Suprapubic skin (tissue), 4 donors: Measurements from ENCODE around the gene CYP4F11.

Source experiments
- CTCF ChIP-seq, 2 donors: fragments of 200-600 bp in 1 of 2; fragments of 450-650 bp in 1 of 2; sonication (generic) in 1 of 2; IDR thresholded peaks; one replicate each; pipeline ENCODE4 v1.5.1; 2016 to 2019; ENCODE audit warnings: antibody characterized with exemption in 2 of 2, mild to moderate bottlenecking in 1 of 2, moderate library complexity in 1 of 2
- EP300 ChIP-seq: sonication (generic); formaldehyde crosslinking; IDR thresholded peaks from one replicate; pipeline ENCODE4 v1.6.1; 2017; ENCODE audit warnings: antibody characterized with exemption
- POLR2A ChIP-seq, 2 donors: fragments of 450-650 bp; IDR thresholded peaks; one replicate each; pipeline ENCODE4 v1.6.1; 2017; ENCODE audit warnings: antibody characterized with exemption in 2 of 2, mild to moderate bottlenecking in 2 of 2, moderate library complexity in 2 of 2
- POLR2AphosphoS5 ChIP-seq, 3 donors: sonication (generic); formaldehyde crosslinking; IDR thresholded peaks; one replicate each; pipeline ENCODE4 v1.6.1; 2017; ENCODE audit warnings: antibody characterized with exemption in 3 of 3

GRCh38 chr19:15915109-15915508 lies 19.2 kb downstream of the CYP4F11 start:
- TF ChIP-seq CTCF (IDR thresholded peaks at IDR 0.05) (no peak), POLR2A (IDR thresholded peaks at IDR 0.05) (no peak), POLR2AphosphoS5 (IDR thresholded peaks at IDR 0.05) (no peak), EP300 (no peak)
